Parathyroid adenoma (tissue), 2 donors: Measurements from ENCODE around the gene HSD3B7.
"Not testable (repeated sequence)": the region's sequence is repeated elsewhere in the genome, so short reads cannot be mapped to it uniquely, and the experiment has no call there.

Experiments used
- H2AFZ ChIP-seq: fragments of 300-600 bp; sonication (generic); one replicate; pipeline ENCODE4 v1.7.0; 2017; ENCODE audit warnings: antibody characterized with exemption, mild to moderate bottlenecking
- H3K27ac ChIP-seq: fragments of 300-600 bp; sonication (generic); one replicate; pipeline ENCODE4 v1.7.0; 2017
- H3K27me3 ChIP-seq: fragments of 300-600 bp; sonication (generic); one replicate; pipeline ENCODE4 v1.7.0; 2017; ENCODE audit warnings: low read length; ENCODE audit not compliant: control insufficient read depth, insufficient read depth
- H3K36me3 ChIP-seq: fragments of 300-600 bp; sonication (generic); one replicate; pipeline ENCODE4 v1.7.0; 2017; ENCODE audit warnings: low read length; ENCODE audit not compliant: control insufficient read depth, insufficient read depth
- H3K4me1 ChIP-seq: fragments of 300-600 bp; sonication (generic); one replicate; pipeline ENCODE4 v1.7.0; 2017; ENCODE audit warnings: control low read depth
- H3K4me2 ChIP-seq: fragments of 300-600 bp; sonication (generic); one replicate; pipeline ENCODE4 v1.7.0; 2017; ENCODE audit warnings: low read length
- H3K4me3 ChIP-seq: fragments of 300-600 bp; sonication (generic); one replicate; pipeline ENCODE4 v1.7.0; 2017; ENCODE audit warnings: low read depth, low read length
- H3K79me2 ChIP-seq: fragments of 300-600 bp; sonication (generic); one replicate; pipeline ENCODE4 v1.7.0; 2017; ENCODE audit warnings: control low read depth
- H3K9ac ChIP-seq: fragments of 300-600 bp; sonication (generic); one replicate; pipeline ENCODE4 v1.7.0; 2017; ENCODE audit warnings: mild to moderate bottlenecking
- H3K9me3 ChIP-seq: fragments of 300-600 bp; sonication (generic); one replicate; pipeline ENCODE4 v1.7.0; 2017; ENCODE audit warnings: low read length; ENCODE audit not compliant: control insufficient read depth
- TF ChIP-seq, protein P1 (sequence below): fragments of 300-600 bp; sonication (generic); IDR thresholded peaks from one replicate; pipeline ENCODE4 v1.7.0; 2017; ENCODE audit warnings: antibody characterized with exemption, mild to moderate bottlenecking
- donor health status: primary hyperparathyroidism.

The HSD3B7 gene

DNA sequence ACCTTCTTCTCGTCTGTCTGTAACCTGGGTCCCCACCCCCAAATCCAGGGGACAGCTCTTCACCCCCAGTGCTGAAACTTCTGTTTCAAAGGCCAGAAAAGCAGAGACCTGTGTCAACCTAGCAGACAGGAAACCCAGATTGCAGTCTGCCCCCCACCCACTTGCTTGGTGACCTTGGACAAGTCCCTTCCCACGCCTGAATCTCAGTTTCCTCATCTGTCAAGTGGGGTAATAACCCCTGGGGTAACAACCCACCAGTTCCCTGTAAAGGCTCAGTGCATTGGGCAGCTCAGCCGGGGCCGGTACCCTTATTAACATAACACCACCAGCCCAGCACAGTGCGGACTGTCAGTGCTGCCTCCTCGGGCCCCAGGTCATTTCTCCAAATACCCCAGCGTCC is 24.1 kb downstream of the HSD3B7 start:
- Histone ChIP-seq H3K4me1 (no peaks in the 10 kb centered on the region), H3K9ac (no peak overlapping the region), H3K27me3 (no peaks in the 10 kb centered on the region), H3K4me3 (no peak overlapping the region), H3K9me3 (no peaks in the 10 kb centered on the region), H3K36me3 (no peaks in the 10 kb centered on the region), H3K4me2 (no peak overlapping the region), H2AFZ (no peak overlapping the region), H3K79me2 (no peaks in the 10 kb centered on the region), H3K27ac (no peak overlapping the region)
- TF ChIP-seq, protein P1, sequence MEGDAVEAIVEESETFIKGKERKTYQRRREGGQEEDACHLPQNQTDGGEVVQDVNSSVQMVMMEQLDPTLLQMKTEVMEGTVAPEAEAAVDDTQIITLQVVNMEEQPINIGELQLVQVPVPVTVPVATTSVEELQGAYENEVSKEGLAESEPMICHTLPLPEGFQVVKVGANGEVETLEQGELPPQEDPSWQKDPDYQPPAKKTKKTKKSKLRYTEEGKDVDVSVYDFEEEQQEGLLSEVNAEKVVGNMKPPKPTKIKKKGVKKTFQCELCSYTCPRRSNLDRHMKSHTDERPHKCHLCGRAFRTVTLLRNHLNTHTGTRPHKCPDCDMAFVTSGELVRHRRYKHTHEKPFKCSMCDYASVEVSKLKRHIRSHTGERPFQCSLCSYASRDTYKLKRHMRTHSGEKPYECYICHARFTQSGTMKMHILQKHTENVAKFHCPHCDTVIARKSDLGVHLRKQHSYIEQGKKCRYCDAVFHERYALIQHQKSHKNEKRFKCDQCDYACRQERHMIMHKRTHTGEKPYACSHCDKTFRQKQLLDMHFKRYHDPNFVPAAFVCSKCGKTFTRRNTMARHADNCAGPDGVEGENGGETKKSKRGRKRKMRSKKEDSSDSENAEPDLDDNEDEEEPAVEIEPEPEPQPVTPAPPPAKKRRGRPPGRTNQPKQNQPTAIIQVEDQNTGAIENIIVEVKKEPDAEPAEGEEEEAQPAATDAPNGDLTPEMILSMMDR = no peak

- Histone ChIP-seq H2AFZ (no peak overlapping the region), H3K9ac (no peak overlapping the region), H3K79me2 (no peaks in the 10 kb centered on the region), H3K4me2 (no peak overlapping the region), H3K4me3 (no peak overlapping the region), H3K36me3 (no peaks in the 10 kb centered on the region), H3K4me1 (no peaks in the 10 kb centered on the region), H3K27ac (no peak overlapping the region), H3K27me3 (no peaks in the 10 kb centered on the region), H3K9me3 (no peaks in the 10 kb centered on the region)
- TF ChIP-seq, protein P1 = no peak
Observed at GRCh38 chr16:31009894-31010584, 25.0 kb downstream of the HSD3B7 start.

GRCh38 chr16:31010585-31011325 is 25.7 kb downstream of the HSD3B7 start, which contains the start of gene STX1B:
STX1B (minus strand) TSS chr16:31010638; CDS start chr16:31010396, 242 bp downstream.
- no peaks in the 10 kb centered on the region for H3K36me3 ChIP-seq
- no peak within 1 kb of the TSS for H2AFZ ChIP-seq
- no peak within 1 kb of the TSS for H3K4me3 ChIP-seq
- no peak within 1 kb of the TSS for H3K4me2 ChIP-seq
- no peaks in the 10 kb centered on the region for H3K4me1 ChIP-seq
- no peaks in the 10 kb centered on the region for H3K9me3 ChIP-seq
- no peaks in the 10 kb centered on the region for H3K79me2 ChIP-seq
- TF ChIP-seq, protein P1 = no peak
- H3K9ac ChIP-seq = no peak within 1 kb of the TSS
- no peak within 1 kb of the TSS for H3K27ac ChIP-seq
- H3K27me3 ChIP-seq = no peaks in the 10 kb centered on the region

GRCh38 chr16:31011815-31012214 is 26.8 kb downstream of the HSD3B7 start:
- H3K4me1 ChIP-seq, H3K4me3 ChIP-seq, H3K79me2 ChIP-seq, H3K27me3 ChIP-seq, H3K27ac ChIP-seq, H2AFZ ChIP-seq, H3K9me3 ChIP-seq, H3K4me2 ChIP-seq, H3K36me3 ChIP-seq, H3K9ac ChIP-seq: not testable (repeated sequence)

DNA sequence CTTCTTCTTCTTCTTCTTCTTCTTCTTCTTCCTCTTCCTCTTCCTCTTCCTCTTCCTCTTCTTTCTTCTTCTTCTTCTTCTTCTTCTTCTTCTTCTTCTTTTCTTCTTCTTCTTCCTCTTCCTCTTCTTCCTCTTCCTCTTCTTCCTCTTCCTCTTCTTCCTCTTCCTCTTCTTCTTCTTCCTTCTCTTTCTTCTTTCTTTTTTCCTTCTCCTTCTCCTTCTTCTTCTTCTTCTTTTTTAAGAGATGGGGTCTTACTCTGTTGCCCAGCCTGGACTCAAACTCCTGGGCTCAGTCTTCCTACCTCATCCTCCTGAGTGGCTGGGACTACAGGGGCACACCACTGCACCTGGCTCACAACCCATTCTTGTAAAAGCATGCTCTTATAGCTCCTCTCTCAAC is 28.3 kb downstream of the HSD3B7 start:
- not testable (repeated sequence) for H3K79me2 ChIP-seq, H3K4me2 ChIP-seq, H3K36me3 ChIP-seq, H3K9ac ChIP-seq, H3K4me3 ChIP-seq, H2AFZ ChIP-seq, H3K27me3 ChIP-seq, H3K4me1 ChIP-seq, H3K9me3 ChIP-seq, H3K27ac ChIP-seq
